Measurements from ENCODE around the gene CDHR3. TPM values are rescaled to one million over a fixed set of nuclear protein-coding genes. Genes with fewer than 3 reads are reported as not detected.
A peak's percentile ranks its signal among the peaks of the same experiment; 100 is the strongest.

CDHR3 gene
- polyA plus RNA-seq, 2 of the 4 experiments (the other 2 are of a cell fraction), result 4.0 to 4.5 TPM

GRCh38 chr7:106057204-106057961 lies 94.3 kb downstream of the CDHR3 start:
- POLR2A ChIA-PET, result interaction anchor here (1.1 kb wide), 1 partner anchor 55 kb away, joined by 4 read pairs; the partner anchor contains the start of gene SYPL1
- DNase-seq (ENCODE audit: low read depth in 1 of 2, low spot score in 1 of 2), result no peak

GRCh38 chr7:106057962-106058927 lies 95.2 kb downstream of the CDHR3 start:
- no peak for DNase-seq (ENCODE audit: low read depth in 1 of 2, low spot score in 1 of 2)

More at GRCh38 chr7:106057204-106057961, 94.3 kb downstream of the CDHR3 start:
- Histone ChIP-seq H3K4me2 (peak overlapping the region; percentile 26; the same call in 2 of the 3 replicates), H3K27ac (no peak overlapping the region), H3K4me1 (peaks cover 2% of the 10 kb centered on the region; the same call in 1 of the 3 replicates), H3K4me3 (no peak overlapping the region), H3K9me3 (no peaks in the 10 kb centered on the region)
- 0 out of 5 replicates have a peak, but pooled peaks of 1 of the 2 experiments have one; percentile 9 for TF ChIP-seq RAD21 (conservative IDR thresholded peaks at IDR 0.05 in 1 of 2, IDR thresholded peaks at IDR 0.05 in 1 of 2)
- TF ChIP-seq HMGXB4 (CRISPR knock-in tag; IDR thresholded peaks at IDR 0.05; ENCODE audit: borderline replicate concordance), result no peak
- peak in 1 of 2 experiments; percentile 48; a peak in 3 of 6 replicates for ATAC-seq
- no peak for FAIRE-seq
- WGBS (ENCODE audit: missing lambda C conversion rate), result 52% methylated on average over 10 of the region's 10 CpGs
- CTCF ChIA-PET, result interaction anchor here (0.6 to 17.2 kb wide), 28 partner anchors 8 to 456 kb away, joined by 3 to 487 read pairs (median 4); partner anchors contain the start of gene SYPL1

More at GRCh38 chr7:106057962-106058927, 95.2 kb downstream of the CDHR3 start:
- Histone ChIP-seq H3K4me1 (peaks cover 11% of the 10 kb centered on the region; the same call in 1 of the 3 replicates), H3K27ac (no peak overlapping the region), H3K9me3 (no peaks in the 10 kb centered on the region), H3K4me2 (no peak overlapping the region), H3K4me3 (no peak overlapping the region)
- ATAC-seq (no peak), FAIRE-seq (no peak)
- 77% methylated on average over 19 of the region's 19 CpGs for WGBS (ENCODE audit: missing lambda C conversion rate)
- ChIA-PET CTCF (interaction anchor here (1.0 to 17.2 kb wide), 21 partner anchors 8 to 455 kb away, joined by 3 to 487 read pairs (median 4); partner anchors contain the start of gene SYPL1), POLR2A (interaction anchor here (1.1 kb wide), 1 partner anchor 54 kb away, joined by 4 read pairs; the partner anchor contains the start of gene SYPL1)
- TF ChIP-seq REST (IDR thresholded peaks at IDR 0.05) (no peak), FOSL2 (IDR thresholded peaks at IDR 0.05) (no peak), FOSL2 (CRISPR knock-in tag; IDR thresholded peaks at IDR 0.05) (no peak), FOXS1 (CRISPR knock-in tag; IDR thresholded peaks at IDR 0.05) (no peak), POLR2AphosphoS2 (conservative IDR thresholded peaks at IDR 0.05; ENCODE audit: low read length) (no peak), RNF2 (IDR thresholded peaks at IDR 0.05; ENCODE audit: borderline replicate concordance, low read depth) (no peak), JUNB (IDR thresholded peaks at IDR 0.05) (no peak), SMC3 (IDR thresholded peaks at IDR 0.05) (no peak), ZFP36 (IDR thresholded peaks at IDR 0.05; ENCODE audit: borderline replicate concordance, partially characterized antibody) (no peak), HOXA7 (CRISPR knock-in tag; IDR thresholded peaks at IDR 0.05) (no peak), NPAS2 (CRISPR knock-in tag; IDR thresholded peaks at IDR 0.05; ENCODE audit: borderline replicate concordance) (no peak)
